GM19193 (cell line): ENCODE measurements around the gene FAM180A.

Experiments
- POLR2A ChIP-seq: IDR thresholded peaks from 4 replicates; pipeline ENCODE4 v1.6.1; 2011; ENCODE audit not compliant: insufficient read depth, insufficient read length; ENCODE audit errors: extremely low read depth

The FAM180A gene

GRCh38 chr7:135748770-135749169, at the start of gene FAM180A:
FAM180A (minus strand) TSS chr7:135748813; CDS start chr7:135748580, 233 bp downstream.
- no peak for TF ChIP-seq POLR2A

- no peak for TF ChIP-seq POLR2A
Measured at GRCh38 chr7:135798095-135798494, 49.5 kb upstream of the FAM180A start.

GRCh38 chr7:135795846-135796570, 47.4 kb upstream of the FAM180A start:
- no peak for TF ChIP-seq POLR2A

- TF ChIP-seq POLR2A: no peak
Measured at GRCh38 chr7:135793841-135794240, 45.2 kb upstream of the FAM180A start.

- no peak for TF ChIP-seq POLR2A
Measured at GRCh38 chr7:135792866-135793265, 44.3 kb upstream of the FAM180A start.

- TF ChIP-seq POLR2A: no peak
Measured at GRCh38 chr7:135792363-135792668, 43.7 kb upstream of the FAM180A start.

GRCh38 chr7:135791543-135792362, 43.1 kb upstream of the FAM180A start:
- no peak for TF ChIP-seq POLR2A

- TF ChIP-seq POLR2A: no peak
Measured at GRCh38 chr7:135790371-135790977, 41.9 kb upstream of the FAM180A start.

- TF ChIP-seq POLR2A: no peak
Measured at GRCh38 chr7:135789956-135790355, 41.3 kb upstream of the FAM180A start.

GRCh38 chr7:135789431-135789830, 40.8 kb upstream of the FAM180A start:
- TF ChIP-seq POLR2A: no peak

- TF ChIP-seq POLR2A: no peak
Measured at GRCh38 chr7:135786911-135787310, 38.3 kb upstream of the FAM180A start.

GRCh38 chr7:135785065-135785464, 36.5 kb upstream of the FAM180A start:
- TF ChIP-seq POLR2A: no peak

- no peak for TF ChIP-seq POLR2A
Measured at GRCh38 chr7:135784013-135784412, 35.4 kb upstream of the FAM180A start.

- no peak for TF ChIP-seq POLR2A
Measured at GRCh38 chr7:135782801-135783200, 34.2 kb upstream of the FAM180A start.

GRCh38 chr7:135782377-135782776, 33.8 kb upstream of the FAM180A start:
- TF ChIP-seq POLR2A: no peak
